Measurements from ENCODE around the gene RAD51C. TPM values are rescaled to one million over a fixed set of nuclear protein-coding genes. Genes with fewer than 3 reads are reported as not detected.
"Not testable (repeated sequence)": the region's sequence is repeated elsewhere in the genome, so short reads cannot be mapped to it uniquely, and the experiment has no call there.

RAD51C gene
- total RNA-seq, 4 donors from 2014 or later = 1.2 to 32.6 (median 18.8) TPM

DNA sequence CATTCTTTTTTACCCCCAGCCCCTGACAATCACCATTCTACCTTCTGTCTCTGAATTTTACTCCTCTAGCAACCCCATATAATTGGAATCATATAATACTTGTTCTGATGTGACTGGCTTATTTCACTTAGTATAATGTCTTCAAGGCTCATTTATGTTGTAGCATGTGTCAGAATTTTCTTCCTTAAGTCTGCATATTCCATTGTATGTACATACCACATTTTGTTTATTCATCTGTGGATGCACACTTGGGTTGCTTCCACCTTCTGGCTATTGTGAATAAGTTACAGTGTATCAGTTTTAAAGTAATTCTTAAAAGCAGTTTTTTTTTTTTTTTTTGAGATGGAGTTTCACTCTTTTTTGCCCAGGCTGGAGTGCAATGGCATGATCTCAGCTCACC lies 38.5 kb downstream of the RAD51C start:
- Histone ChIP-seq H3K4me1 (no peaks in the 10 kb centered on the region), H3K9me3 (no peaks in the 10 kb centered on the region), H3K27me3 (no peaks in the 10 kb centered on the region), H3K4me3 (no peak overlapping the region), H3K36me3 (no peaks in the 10 kb centered on the region), H3K27ac (no peak overlapping the region)
- intact Hi-C loops (cut with DNase I; ENCODE audit: low total_unique reads) = no loop called here
- DNase-seq = no peak
- no peak for TF ChIP-seq POLR2A (IDR thresholded peaks at IDR 0.05)
- TF ChIP-seq CTCF (IDR thresholded peaks at IDR 0.05) = no peak

GRCh38 chr17:58734040-58734439 lies 41.6 kb downstream of the RAD51C start:
- no peaks in the 10 kb centered on the region for H3K9me3 ChIP-seq
- no peaks in the 10 kb centered on the region for H3K27me3 ChIP-seq
- DNase-seq = no peak
- no peak for TF ChIP-seq CTCF (IDR thresholded peaks at IDR 0.05)
- no peak for TF ChIP-seq POLR2A (IDR thresholded peaks at IDR 0.05)
- H3K4me3 ChIP-seq = no peak overlapping the region
- no peaks in the 10 kb centered on the region for H3K36me3 ChIP-seq
- intact Hi-C loops (cut with DNase I; ENCODE audit: low total_unique reads) = no loop called here
- no peaks in the 10 kb centered on the region for H3K4me1 ChIP-seq
- H3K27ac ChIP-seq = no peak overlapping the region

DNA sequence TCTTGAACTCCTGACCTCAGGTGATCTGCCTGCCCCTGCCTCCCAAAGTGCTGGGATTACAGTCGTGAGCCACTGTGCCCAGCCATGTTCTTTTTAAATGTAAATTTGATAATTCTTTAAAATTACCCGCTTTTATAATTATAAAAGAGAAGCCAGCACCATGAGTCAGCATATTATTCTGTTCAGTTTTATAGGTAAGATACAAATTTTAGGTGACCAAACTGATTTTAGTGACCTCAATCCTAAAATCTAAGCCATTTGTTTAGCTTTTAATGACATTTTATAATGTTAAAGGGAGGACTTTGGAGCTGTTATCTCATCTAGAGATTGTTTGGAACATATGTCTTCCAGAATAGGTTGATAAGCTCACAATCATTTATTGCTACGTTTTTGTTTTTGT lies 42.4 kb downstream of the RAD51C start:
- no peaks in the 10 kb centered on the region for H3K36me3 ChIP-seq
- no peak overlapping the region for H3K27ac ChIP-seq
- intact Hi-C loops (cut with DNase I; ENCODE audit: low total_unique reads) = no loop called here
- H3K9me3 ChIP-seq = no peaks in the 10 kb centered on the region
- H3K4me1 ChIP-seq = no peaks in the 10 kb centered on the region
- DNase-seq = no peak
- TF ChIP-seq CTCF (IDR thresholded peaks at IDR 0.05) (no peak), POLR2A (IDR thresholded peaks at IDR 0.05) (no peak)
- H3K4me3 ChIP-seq = no peak overlapping the region
- H3K27me3 ChIP-seq = no peaks in the 10 kb centered on the region

- no peak overlapping the region for H3K27ac ChIP-seq
- no peaks in the 10 kb centered on the region for H3K36me3 ChIP-seq
- H3K27me3 ChIP-seq = no peaks in the 10 kb centered on the region
- TF ChIP-seq CTCF (IDR thresholded peaks at IDR 0.05) (no peak), POLR2A (IDR thresholded peaks at IDR 0.05) (no peak)
- no peak overlapping the region for H3K4me3 ChIP-seq
- no peaks in the 10 kb centered on the region for H3K9me3 ChIP-seq
- intact Hi-C loops (cut with DNase I; ENCODE audit: low total_unique reads) = no loop called here
- no peak for DNase-seq
- no peaks in the 10 kb centered on the region for H3K4me1 ChIP-seq
Measured at GRCh38 chr17:58741121-58741625, 48.8 kb downstream of the RAD51C start.

DNA sequence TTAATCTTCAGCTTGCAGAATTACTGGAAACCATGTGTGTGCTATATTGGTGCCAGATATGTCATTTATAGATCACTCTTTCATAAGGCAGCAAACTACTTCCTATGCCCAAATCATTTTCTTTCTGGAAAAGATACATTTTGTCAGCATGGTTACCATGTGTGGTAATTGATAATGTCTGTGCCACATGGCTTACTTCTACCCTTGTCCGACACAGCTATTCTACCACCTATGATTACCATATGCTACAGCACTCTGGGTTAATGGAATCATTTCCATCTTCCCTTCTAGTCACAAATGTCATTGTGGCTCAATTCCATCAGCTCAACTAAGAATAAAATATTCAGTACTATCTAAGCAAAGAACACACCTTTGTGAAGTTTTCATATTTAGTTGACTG lies 55.3 kb downstream of the RAD51C start:
- TF ChIP-seq CTCF (IDR thresholded peaks at IDR 0.05) = no peak
- no peak for TF ChIP-seq POLR2A (IDR thresholded peaks at IDR 0.05)
- H3K27ac ChIP-seq = no peak overlapping the region
- H3K9me3 ChIP-seq = no peaks in the 10 kb centered on the region
- intact Hi-C loops (cut with DNase I; ENCODE audit: low total_unique reads) = no loop called here
- H3K4me1 ChIP-seq = no peaks in the 10 kb centered on the region
- no peaks in the 10 kb centered on the region for H3K36me3 ChIP-seq
- H3K27me3 ChIP-seq = no peaks in the 10 kb centered on the region
- no peak for DNase-seq
- no peak overlapping the region for H3K4me3 ChIP-seq

GRCh38 chr17:58749627-58750026 lies 57.2 kb downstream of the RAD51C start:
- DNase-seq; intact Hi-C loops (cut with DNase I; ENCODE audit: low total_unique reads); H3K36me3 ChIP-seq; H3K9me3 ChIP-seq; H3K27me3 ChIP-seq; H3K4me3 ChIP-seq; H3K27ac ChIP-seq; H3K4me1 ChIP-seq: not testable (repeated sequence)

All from uterus (tissue), 4 donors.